GM21526 (cell line): ENCODE data around the gene OBSL1.

Source experiments
- ATAC-seq: cut with Tn5 transposase; IDR thresholded peaks from one replicate; pipeline ENCODE4 v1.9.1; 2021; ENCODE audit warnings: moderate library complexity; ENCODE audit not compliant: unreplicated experiment, low FRiP score

Gene OBSL1

GRCh38 chr2:219567791-219568361, 3.5 kb downstream of the OBSL1 start:
- ATAC-seq: no peak

- ATAC-seq: no peak
Observed at GRCh38 chr2:219567131-219567530, 4.2 kb downstream of the OBSL1 start.

DNA sequence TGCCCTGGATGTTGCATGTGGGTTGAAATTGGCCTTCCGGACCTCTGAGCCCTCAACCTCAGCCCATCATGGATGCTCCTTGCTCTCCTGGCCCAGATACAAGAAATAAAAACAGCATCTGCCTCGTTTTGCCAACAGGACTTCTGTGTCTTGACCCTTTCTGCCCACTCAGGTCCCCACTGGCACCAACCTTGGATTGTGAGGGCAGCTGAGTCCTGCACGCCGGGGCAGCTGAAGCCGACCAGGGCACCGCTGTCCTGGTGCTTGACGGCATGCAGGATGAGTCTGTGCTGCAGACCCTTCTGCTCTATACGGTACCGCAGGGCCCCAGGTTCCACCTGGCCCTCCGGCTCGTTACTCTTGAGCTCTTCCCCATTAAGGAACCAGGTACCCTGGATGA, 4.7 kb downstream of the OBSL1 start:
- no peak for ATAC-seq

- no peak for ATAC-seq
Observed at GRCh38 chr2:219565130-219566080, 5.9 kb downstream of the OBSL1 start.

DNA sequence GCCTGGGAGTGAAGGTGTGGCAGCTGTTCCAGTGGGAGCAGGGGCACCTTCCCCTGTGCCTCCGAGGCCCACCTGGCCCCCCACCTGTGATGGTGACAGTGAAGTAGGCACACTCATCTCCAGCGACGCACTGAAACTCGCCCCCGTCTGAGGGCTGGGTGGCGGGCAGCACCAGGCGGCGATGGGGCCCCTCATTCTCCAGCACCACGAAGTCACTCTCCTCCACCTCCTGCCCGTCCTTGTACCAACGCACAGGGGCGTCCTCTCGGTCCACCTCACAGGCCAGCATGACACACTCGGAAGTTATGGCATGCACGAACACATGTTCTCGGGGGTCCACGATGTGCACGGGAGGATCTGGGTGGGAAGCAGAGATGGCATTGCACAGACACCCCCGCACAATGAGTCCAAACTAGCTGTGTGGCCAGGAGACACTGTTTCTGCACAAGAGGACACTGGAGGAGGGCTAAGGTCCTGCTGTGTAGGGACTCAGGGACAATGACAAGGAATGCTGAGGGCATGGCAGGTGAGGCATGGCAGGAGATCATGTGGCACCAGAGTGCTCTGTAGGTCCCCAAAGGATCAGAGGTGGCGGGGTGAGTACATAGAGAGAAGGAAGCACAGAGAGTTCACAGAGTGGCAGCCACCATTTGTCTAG, 7.9 kb downstream of the OBSL1 start:
- no peak for ATAC-seq

DNA sequence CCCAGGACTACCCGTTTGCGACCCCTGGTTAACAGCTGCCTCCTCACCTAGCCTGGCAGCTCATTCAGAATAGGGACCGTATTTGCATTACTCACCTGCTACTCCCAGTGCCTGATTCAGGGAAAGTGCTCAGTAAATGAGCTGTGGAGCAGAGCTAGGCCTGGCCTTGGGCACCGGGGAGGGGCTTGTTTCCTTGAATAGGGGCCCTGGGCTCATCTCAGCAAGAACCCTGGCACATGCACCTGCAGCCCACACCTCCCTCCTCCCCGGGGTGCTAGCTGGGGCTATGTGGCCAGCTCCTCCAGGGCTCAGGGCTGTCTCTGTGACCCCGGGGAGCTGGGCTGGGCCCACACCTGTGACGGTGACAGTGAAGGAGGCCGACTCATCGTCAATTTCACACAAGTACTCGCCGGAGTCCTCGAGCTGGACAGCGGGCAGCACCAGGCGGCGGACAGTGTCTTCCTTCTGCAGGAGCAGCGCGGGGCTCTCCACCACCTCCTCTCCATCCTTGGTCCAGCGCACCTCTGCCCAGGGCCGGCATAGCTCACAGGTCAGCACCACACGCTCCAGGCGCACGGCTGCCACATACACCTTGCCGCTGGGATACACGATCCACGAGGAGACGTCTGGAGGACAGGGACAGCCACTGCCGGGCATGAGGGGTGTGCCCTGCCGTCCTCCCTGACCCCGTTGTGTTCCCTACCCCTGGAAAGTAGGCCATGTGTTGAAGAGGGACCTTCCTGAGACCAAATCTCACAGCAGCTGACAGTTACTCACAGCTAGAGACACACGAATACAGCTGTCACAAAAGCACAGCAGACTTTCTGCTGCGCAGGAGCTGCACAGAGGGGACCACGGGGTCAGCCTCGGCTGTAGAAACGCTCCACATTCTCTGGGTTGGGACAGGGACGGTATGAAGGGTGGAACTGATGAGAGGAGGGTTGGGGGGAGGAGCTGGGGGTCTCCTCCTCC, 9.0 kb downstream of the OBSL1 start:
- ATAC-seq: no peak

GRCh38 chr2:219561179-219562048, 9.9 kb downstream of the OBSL1 start:
- ATAC-seq: no peak

- no peak for ATAC-seq
Observed at GRCh38 chr2:219560893-219561178, 10.5 kb downstream of the OBSL1 start.

GRCh38 chr2:219560037-219560892, 11.1 kb downstream of the OBSL1 start:
- ATAC-seq: no peak

- no peak for ATAC-seq
Observed at GRCh38 chr2:219559156-219559915, 12.0 kb downstream of the OBSL1 start.

DNA sequence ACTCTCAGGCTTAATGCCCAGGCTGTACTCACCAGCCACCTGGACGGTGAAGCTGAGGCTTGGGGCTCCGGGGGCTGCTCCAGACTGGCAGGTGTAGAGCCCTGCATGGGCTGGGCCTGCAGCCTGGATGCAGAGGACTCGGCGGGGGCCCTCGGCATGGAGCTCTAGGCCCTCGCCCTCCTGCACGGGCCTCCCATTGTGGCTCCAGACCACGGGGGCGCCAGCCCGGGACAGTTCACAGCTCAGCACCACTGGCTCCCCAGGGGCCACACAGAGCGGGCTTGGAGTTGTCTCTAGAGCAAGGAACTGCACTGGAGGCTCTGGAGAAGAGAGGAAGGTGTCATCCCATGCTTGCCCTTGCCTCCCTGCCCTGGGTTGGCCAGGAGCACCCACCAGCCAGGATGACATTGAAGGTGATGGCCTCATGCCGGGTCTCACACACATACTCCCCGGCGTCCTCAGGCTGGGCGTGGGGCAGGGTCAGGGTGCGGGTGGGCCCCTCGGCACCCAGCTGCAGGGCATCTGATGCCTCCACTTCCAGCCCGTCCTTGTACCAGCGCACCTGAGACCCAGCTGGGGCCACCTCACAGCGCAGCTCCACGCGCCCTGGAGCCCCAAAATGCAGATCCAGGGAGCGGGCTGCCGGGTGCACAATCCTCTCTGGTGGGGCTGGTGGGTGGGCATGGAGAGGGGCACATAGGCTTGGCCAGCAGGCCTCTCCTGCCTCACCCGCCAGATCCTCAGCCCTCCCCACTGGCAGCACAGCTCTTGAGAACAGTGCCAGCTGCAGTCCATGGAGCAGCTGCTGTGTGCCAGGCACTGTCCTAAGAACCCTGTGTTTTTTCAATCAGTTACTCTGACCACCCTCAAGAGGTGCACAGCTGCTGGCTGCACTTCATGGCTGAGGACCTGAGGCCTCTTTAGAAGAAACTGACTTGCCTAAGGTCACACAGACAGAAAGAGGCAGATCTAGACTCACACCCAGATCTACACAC, 13.3 kb downstream of the OBSL1 start:
- no peak for ATAC-seq

DNA sequence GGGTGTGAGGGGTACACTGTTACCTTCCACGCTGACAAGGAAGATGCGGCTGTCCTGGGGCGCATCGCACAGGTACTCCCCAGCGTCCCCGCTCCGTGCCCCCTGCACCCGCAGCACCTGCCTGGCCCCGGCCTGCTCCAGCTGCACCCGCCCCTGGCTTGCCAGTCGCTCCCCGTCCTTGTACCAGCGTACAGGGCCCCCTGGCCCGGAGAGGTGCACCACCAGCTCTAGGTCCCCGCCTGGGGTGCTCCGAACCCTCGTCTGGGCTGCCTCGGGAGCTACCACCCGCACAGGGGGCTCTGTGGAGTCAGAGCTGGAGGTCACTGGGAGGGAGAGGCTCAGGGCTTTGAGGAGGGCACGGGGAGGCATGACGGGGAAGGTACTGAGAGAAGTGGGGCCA, 14.0 kb downstream of the OBSL1 start:
- no peak for ATAC-seq

DNA sequence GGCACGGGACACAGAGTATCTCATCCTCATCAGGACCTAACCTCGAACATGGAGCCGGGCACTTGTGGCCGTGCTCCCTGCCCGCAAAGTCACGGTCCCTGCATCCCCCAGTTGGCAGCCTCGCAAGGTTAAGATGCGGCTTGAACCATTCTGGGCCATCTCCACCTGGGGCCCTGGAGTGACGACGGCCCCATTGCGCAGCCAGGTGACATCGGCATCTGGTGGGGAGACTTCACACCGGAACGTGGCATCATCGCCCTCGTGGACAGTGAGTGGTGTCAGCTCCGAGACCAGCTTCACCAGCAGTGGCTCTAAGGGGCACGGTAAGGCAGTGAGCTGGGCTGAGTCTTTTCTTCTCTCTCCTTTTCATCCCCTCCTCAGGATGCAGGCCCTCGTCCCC, 14.9 kb downstream of the OBSL1 start:
- no peak for ATAC-seq

GRCh38 chr2:219555956-219556355, 15.4 kb downstream of the OBSL1 start:
- no peak for ATAC-seq

- no peak for ATAC-seq
Observed at GRCh38 chr2:219554350-219554749, 17.0 kb downstream of the OBSL1 start.

GRCh38 chr2:219553463-219553963, 17.8 kb downstream of the OBSL1 start:
- no peak for ATAC-seq

GRCh38 chr2:219553168-219553417, 18.2 kb downstream of the OBSL1 start:
- ATAC-seq: no peak
